Measurements from ENCODE around the gene GH2.
"Not testable (repeated sequence)": the region's sequence is repeated elsewhere in the genome, so short reads cannot be mapped to it uniquely, and the experiment has no call there.

Gene GH2

GRCh38 chr17:63871646-63872365 lies 9.9 kb downstream of the GH2 start:
- not testable (repeated sequence) for DNase-seq

- not testable (repeated sequence) for DNase-seq
Measured at GRCh38 chr17:63870292-63870665, 11.5 kb downstream of the GH2 start.

- DNase-seq: not testable (repeated sequence)
Measured at GRCh38 chr17:63869491-63870291, 12.1 kb downstream of the GH2 start.

- not testable (repeated sequence) for DNase-seq
Measured at GRCh38 chr17:63866625-63867024, 15.1 kb downstream of the GH2 start.

- DNase-seq: no peak
Measured at GRCh38 chr17:63859257-63859656, 22.5 kb downstream of the GH2 start.

- DNase-seq: not testable (repeated sequence)
Measured at GRCh38 chr17:63856425-63856824, 25.3 kb downstream of the GH2 start.

GRCh38 chr17:63855185-63855584 lies 26.6 kb downstream of the GH2 start:
- no peak for DNase-seq

GRCh38 chr17:63854709-63855108 lies 27.0 kb downstream of the GH2 start:
- no peak for DNase-seq

GRCh38 chr17:63853260-63853659 lies 28.5 kb downstream of the GH2 start:
- DNase-seq: no peak

GRCh38 chr17:63850401-63850800 lies 31.3 kb downstream of the GH2 start:
- DNase-seq: no peak

GRCh38 chr17:63848834-63849689 lies 32.7 kb downstream of the GH2 start:
- DNase-seq: peak; percentile 84

GRCh38 chr17:63847525-63848249 lies 34.1 kb downstream of the GH2 start:
- DNase-seq: no peak

GRCh38 chr17:63845509-63845908 lies 36.2 kb downstream of the GH2 start:
- no peak for DNase-seq

GRCh38 chr17:63843910-63844677 lies 37.6 kb downstream of the GH2 start:
- DNase-seq: no peak

GRCh38 chr17:63843387-63843888 lies 38.3 kb downstream of the GH2 start:
- DNase-seq: peak; percentile 28

GRCh38 chr17:63842540-63843386 lies 39.0 kb downstream of the GH2 start, which contains the start of gene SMARCD2:
TSS of gene SMARCD2 (minus strand) at chr17:63842685. CDS start at chr17:63842674, 11 bp downstream.
- peak; percentile 99 for DNase-seq

- DNase-seq: no peak
Measured at GRCh38 chr17:63842173-63842539, 39.6 kb downstream of the GH2 start.

- no peak for DNase-seq
Measured at GRCh38 chr17:63841350-63842172, 40.2 kb downstream of the GH2 start.

- no peak for DNase-seq
Measured at GRCh38 chr17:63840591-63841349, 41.0 kb downstream of the GH2 start.

All from GDM1 (cell line).